K562 (cell line): ENCODE results near the gene COL15A1. TPM values are rescaled to one million over a fixed set of nuclear protein-coding genes. Genes with fewer than 3 reads are reported as not detected.

Source experiments
- ATAC-seq: fragments of 200-7000 bp; cut with Tn5 transposase; 3 replicates; pipeline ENCODE4 v1.9.1; 2020; ENCODE audit warnings: moderate library complexity
- BruUV-seq: library from RNA; stranded (reverse); fragments of 400-500 nt; replicated peaks from 2 replicates; lab custom pipeline; 2021; lab: Mats Ljungman, UMichigan
- CTCF ChIA-PET: fragments of 300-600 bp; formaldehyde crosslinking; extraction: SDS; loops from one replicate; lab custom pipeline; 2021; ENCODE audit warnings: low intra/inter-chr PET ratio; lab: Yijun Ruan, JAX
- POLR2A ChIA-PET: fragments of 300-600, 350-650 bp; sonication (Branson Sonifier 250); formaldehyde crosslinking; extraction: SDS; loops from one replicate; lab custom pipeline; 2021; ENCODE audit warnings: antibody characterized with exemption, inconsistent platforms; lab: Yijun Ruan, JAX
- DNase-seq, 4 experiments: peaks; one replicate each; pipeline versions ENCODE4 v3.0.0 to v3.0.0-alpha.2; 2011 to 2018; ENCODE audit warnings: low spot score in 3 of 4, mixed read lengths in 3 of 4; ENCODE audit errors: extremely low read depth in 1 of 4
- FAIRE-seq: peaks from 2 replicates; lab custom pipeline; 2011; peaks lifted over from hg19 to GRCh38; lab: Jason Lieb, UNC
- H2AFZ ChIP-seq: 2 replicates; pipeline ENCODE4 v1.6.0; 2011; ENCODE audit warnings: low read depth, low read length, control low read depth, inconsistent platforms
- H3K27ac ChIP-seq: fragments of 200-600 bp; 3 replicates; pipeline ENCODE4 v1.8.0; 2011; ENCODE audit warnings: low read depth, mild to moderate bottlenecking, control low read depth, inconsistent platforms, low read length, moderate library complexity, mixed read lengths; ENCODE audit errors: extremely low read depth
- H3K27me3 ChIP-seq, 2 experiments: fragments of 300-600 bp in 1 of 2; 2 replicates in 1 of 2; 3 replicates in 1 of 2; pipeline versions ENCODE4 v1.6.0 to v1.8.0; 2011; ENCODE audit warnings: inconsistent platforms in 2 of 2, low read length in 2 of 2, mild to moderate bottlenecking in 1 of 2, mixed read lengths in 1 of 2, moderate library complexity in 1 of 2; ENCODE audit not compliant: control insufficient read depth in 2 of 2, insufficient read depth in 2 of 2
- H3K36me3 ChIP-seq: fragments of 300-600 bp; 3 replicates; pipeline ENCODE4 v1.8.0; 2011; ENCODE audit warnings: mild to moderate bottlenecking, low read length, inconsistent platforms; ENCODE audit not compliant: control insufficient read depth, insufficient read depth
- H3K4me1 ChIP-seq, 2 experiments: fragments of 200-600 bp in 1 of 2; replicated peaks in 1 of 2; 2 replicates in 1 of 2; 3 replicates in 1 of 2; pipeline versions ENCODE4 v1.5.1 to v1.8.0; 2011; ENCODE audit warnings: inconsistent platforms in 2 of 2, low read length in 2 of 2, mild to moderate bottlenecking in 1 of 2, mixed read lengths in 1 of 2, moderate library complexity in 1 of 2; ENCODE audit not compliant: control insufficient read depth in 2 of 2, insufficient read depth in 2 of 2
- H3K4me2 ChIP-seq: 2 replicates; pipeline ENCODE4 v1.6.1; 2011; ENCODE audit warnings: low read length, control low read depth, inconsistent platforms, mixed read lengths; ENCODE audit not compliant: insufficient read depth
- H3K4me3 ChIP-seq: fragments of 200-600 bp; sonication (generic), shearing (Covaris generic); 2 replicates; pipeline ENCODE4 v1.5.1; 2016; ENCODE audit warnings: control low read depth, inconsistent platforms
- H3K79me2 ChIP-seq: fragments of 200-600 bp; 3 replicates; pipeline ENCODE4 v1.8.0; 2011; ENCODE audit warnings: low read length, inconsistent platforms; ENCODE audit not compliant: control insufficient read depth, insufficient read depth
- H3K9ac ChIP-seq, 2 experiments: 2 replicates each; pipeline versions ENCODE4 v1.6.0 to v1.6.1; 2011; ENCODE audit warnings: low read depth in 2 of 2, low read length in 2 of 2, control low read depth in 1 of 2, inconsistent platforms in 1 of 2, mild to moderate bottlenecking in 1 of 2, mixed read lengths in 1 of 2; ENCODE audit not compliant: insufficient read depth in 1 of 2
- H3K9me1 ChIP-seq: one replicate; pipeline ENCODE4 v1.6.0; 2011; ENCODE audit warnings: inconsistent platforms, mild to moderate bottlenecking, low read length, moderate library complexity; ENCODE audit not compliant: control insufficient read depth, insufficient read depth
- H3K9me3 ChIP-seq: replicated peaks from 2 replicates; pipeline ENCODE4 v1.5.1; 2011; ENCODE audit warnings: low read depth, low read length, inconsistent platforms; ENCODE audit not compliant: control insufficient read depth, insufficient read depth
- H4K20me1 ChIP-seq: replicated peaks from 2 replicates; pipeline ENCODE4 v1.6.1; 2011; ENCODE audit warnings: low read length, inconsistent platforms, mixed read lengths; ENCODE audit not compliant: control insufficient read depth, insufficient read depth
- BRD4 ChIP-seq: fragments of 200-600 bp; sonication (generic); IDR thresholded peaks from 2 replicates; pipeline ENCODE4 v1.6.1; 2017; ENCODE audit warnings: inconsistent platforms
- CHCHD3 ChIP-seq: fragments of 250-450 bp; sonication (Bioruptor Pico); IDR thresholded peaks from 2 replicates; pipeline ENCODE4 v2.1.2; 2022; ENCODE audit warnings: mild to moderate bottlenecking
- IRF2 ChIP-seq: sonication (generic); formaldehyde crosslinking; IDR thresholded peaks from 2 replicates; pipeline ENCODE4 v1.8.1; 2022; ENCODE audit warnings: mild to moderate bottlenecking, missing genetic modification reagents
- PCBP1 ChIP-seq: fragments of 200-400 bp; formaldehyde crosslinking; IDR thresholded peaks from 2 replicates; pipeline ENCODE4 v1.6.1; 2018; ENCODE audit warnings: mild to moderate bottlenecking, low read depth, low read length; ENCODE audit not compliant: poor library complexity, severe bottlenecking
- RNF219 ChIP-seq: fragments of 250-450 bp; sonication (Bioruptor Pico); IDR thresholded peaks from 2 replicates; pipeline ENCODE4 v1.5.0; 2022; ENCODE audit warnings: mild to moderate bottlenecking
- WGBS: fragments of 100-300 bp; shearing (Covaris generic); methylation state at CpG from one replicate; pipeline ENCODE4 v1.1.6; 2016; ENCODE audit warnings: low coverage, mixed read lengths; ENCODE audit not compliant: insufficient coverage; ENCODE audit errors: missing lambda C conversion rate; 5-methylcytosine and 5-hydroxymethylcytosine counted together
- in situ Hi-C: fragments of 300-500 bp; cut with MboI; formaldehyde crosslinking; loops from 4 replicates; pipeline ENCODE4 v1.15.0; 2018; ENCODE audit warnings: inconsistent platforms, mixed read lengths
- intact Hi-C: fragments of 100-400 bp; cut with micrococcal nuclease; formaldehyde crosslinking; loops from 2 replicates; pipeline ENCODE4 v1.14.2; 2022
- polyA plus RNA-seq, 8 experiments: library from polyadenylated mRNA; depleted of rRNA in 4 of 8; stranded (reverse) in 5 of 8; unstranded in 3 of 8; fragments of >200 nt; fragmentation: Nextera tagmentation in 2 of 8; fragmentation: Illumina TruSeq in 1 of 8; extraction: Ambion mirVana in 2 of 8; extraction: Trizol in 1 of 8; gene quantifications; 2 replicates each; pipeline versions ENCODE4 v1.2.1 to v1.2.3, GENCODE V29; 2011 to 2014; ENCODE audit warnings: inconsistent platforms in 1 of 8, missing spikeins in 1 of 8
- total RNA-seq, 7 experiments: library from RNA; depleted of rRNA in 6 of 7; stranded (reverse); fragments of >200 nt in 6 of 7; fragmentation: Illumina TruSeq in 2 of 7; extraction: Trizol in 2 of 7; gene quantifications; 2 replicates each; pipeline versions ENCODE4 v1.2.1 to v1.2.3, GENCODE V29; 2011 to 2021; ENCODE audit warnings: low replicate concordance in 1 of 7
- TF ChIP-seq, protein P1 (sequence below): sonication (generic); formaldehyde crosslinking; IDR thresholded peaks from 2 replicates; pipeline ENCODE4 v1.8.0; 2022; ENCODE audit warnings: mild to moderate bottlenecking, low read depth, missing genetic modification reagents
- TF ChIP-seq, protein P2 (sequence below), 2 experiments: fragments of 450-650 bp in 1 of 2; sonication (generic) in 1 of 2; formaldehyde crosslinking in 1 of 2; IDR thresholded peaks; 2 replicates each; pipeline versions ENCODE4 v1.7.1 to v1.9.0; 2016 to 2022; ENCODE audit warnings: inconsistent platforms in 1 of 2, mild to moderate bottlenecking in 1 of 2, missing genetic modification reagents in 1 of 2

Gene COL15A1
- total and polyA plus RNA-seq, 9 of the 15 experiments (the other 6 are each of a cell fraction or from before 2014, with no cell fraction given) = 0.46 to 5.1 (median 2.6) TPM

DNA sequence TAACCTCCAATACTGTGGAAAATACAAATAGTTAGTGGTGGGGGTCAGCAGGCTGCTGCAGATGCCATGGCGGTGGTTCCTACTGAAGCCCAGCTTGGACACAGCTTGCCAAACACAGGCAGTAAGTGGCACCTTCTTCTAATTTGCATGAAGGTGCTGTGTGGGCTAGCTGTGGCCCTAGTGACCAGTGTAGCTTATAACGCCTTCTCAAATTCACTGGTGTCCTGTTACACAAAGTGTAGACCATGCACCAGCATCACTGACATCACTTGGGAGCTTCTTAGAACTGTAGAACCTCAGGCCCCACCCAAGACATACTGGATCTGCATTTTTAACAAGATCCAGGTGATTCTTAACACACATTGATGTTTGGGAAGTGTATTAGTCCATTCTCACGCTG, 102.4 kb downstream of the COL15A1 start (continued):
- TF ChIP-seq, protein P1, sequence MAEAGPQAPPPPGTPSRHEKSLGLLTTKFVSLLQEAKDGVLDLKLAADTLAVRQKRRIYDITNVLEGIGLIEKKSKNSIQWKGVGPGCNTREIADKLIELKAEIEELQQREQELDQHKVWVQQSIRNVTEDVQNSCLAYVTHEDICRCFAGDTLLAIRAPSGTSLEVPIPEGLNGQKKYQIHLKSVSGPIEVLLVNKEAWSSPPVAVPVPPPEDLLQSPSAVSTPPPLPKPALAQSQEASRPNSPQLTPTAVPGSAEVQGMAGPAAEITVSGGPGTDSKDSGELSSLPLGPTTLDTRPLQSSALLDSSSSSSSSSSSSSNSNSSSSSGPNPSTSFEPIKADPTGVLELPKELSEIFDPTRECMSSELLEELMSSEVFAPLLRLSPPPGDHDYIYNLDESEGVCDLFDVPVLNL (CRISPR knock-in tag) = no peak
- no peak for TF ChIP-seq IRF2
- no peak for TF ChIP-seq BRD4
- TF ChIP-seq PCBP1 = no peak

DNA sequence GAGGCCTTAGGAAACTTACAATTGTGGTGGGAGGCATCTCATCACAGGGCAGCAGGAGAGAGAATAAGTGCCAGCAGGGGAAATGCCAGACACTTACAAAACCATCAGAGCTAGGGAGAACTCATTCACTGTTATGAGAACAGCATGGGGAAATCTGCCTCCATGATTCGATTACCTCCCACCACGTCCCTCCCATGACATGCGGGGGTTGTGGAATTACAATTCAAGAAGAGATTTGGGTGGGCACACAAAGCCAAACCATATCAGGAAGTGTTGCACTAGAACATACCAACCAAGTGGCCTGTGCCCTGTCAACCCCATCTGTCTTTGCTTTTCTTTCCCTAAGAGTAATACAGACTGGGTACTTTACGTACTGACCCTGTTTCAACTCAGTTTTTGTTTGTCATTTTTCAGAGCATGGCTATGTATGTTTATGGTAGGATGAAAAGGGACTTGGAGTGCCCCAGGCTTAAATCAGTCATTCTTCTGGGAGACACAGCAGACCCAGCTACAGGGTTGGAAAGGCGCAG, 102.9 kb downstream of the COL15A1 start:
- ChIA-PET POLR2A (interaction anchor here (0.6 to 1.8 kb wide), 4 partner anchors 9 to 60 kb away, joined by 3 to 5 read pairs (median 4); no protein-coding TSS in a partner anchor), CTCF (no interaction called here)
- intact Hi-C loops = no loop called here
- no peak overlapping the region; a peak in 1 of 4 replicates for H3K9ac ChIP-seq
- no TSS peak for BruUV-seq
- no peak overlapping the region for H3K4me2 ChIP-seq
- H3K9me3 ChIP-seq = peaks cover 2% of the 10 kb centered on the region; the same call in 1 of the 2 replicates
- H3K36me3 ChIP-seq = no peaks in the 10 kb centered on the region
- H3K27me3 ChIP-seq = no peaks in the 10 kb centered on the region
- FAIRE-seq (no peak), DNase-seq (no peak), ATAC-seq (no peak)
- peaks cover 14 to 23% of the 10 kb centered on the region in 2 experiments for H3K4me1 ChIP-seq
- H3K79me2 ChIP-seq = no peaks in the 10 kb centered on the region
- 73% methylated on average over 5 of the region's 5 CpGs for WGBS
- in situ Hi-C loops = no loop called here
- H3K4me3 ChIP-seq = no peak overlapping the region
- H3K27ac ChIP-seq = no peak overlapping the region
- no peaks in the 10 kb centered on the region for H3K9me1 ChIP-seq
- no peak overlapping the region for H2AFZ ChIP-seq
- no peaks in the 10 kb centered on the region for H4K20me1 ChIP-seq
- no peak for TF ChIP-seq RNF219 (CRISPR knock-in tag)
- TF ChIP-seq CHCHD3 (CRISPR knock-in tag) = no peak
- TF ChIP-seq, protein P2, sequence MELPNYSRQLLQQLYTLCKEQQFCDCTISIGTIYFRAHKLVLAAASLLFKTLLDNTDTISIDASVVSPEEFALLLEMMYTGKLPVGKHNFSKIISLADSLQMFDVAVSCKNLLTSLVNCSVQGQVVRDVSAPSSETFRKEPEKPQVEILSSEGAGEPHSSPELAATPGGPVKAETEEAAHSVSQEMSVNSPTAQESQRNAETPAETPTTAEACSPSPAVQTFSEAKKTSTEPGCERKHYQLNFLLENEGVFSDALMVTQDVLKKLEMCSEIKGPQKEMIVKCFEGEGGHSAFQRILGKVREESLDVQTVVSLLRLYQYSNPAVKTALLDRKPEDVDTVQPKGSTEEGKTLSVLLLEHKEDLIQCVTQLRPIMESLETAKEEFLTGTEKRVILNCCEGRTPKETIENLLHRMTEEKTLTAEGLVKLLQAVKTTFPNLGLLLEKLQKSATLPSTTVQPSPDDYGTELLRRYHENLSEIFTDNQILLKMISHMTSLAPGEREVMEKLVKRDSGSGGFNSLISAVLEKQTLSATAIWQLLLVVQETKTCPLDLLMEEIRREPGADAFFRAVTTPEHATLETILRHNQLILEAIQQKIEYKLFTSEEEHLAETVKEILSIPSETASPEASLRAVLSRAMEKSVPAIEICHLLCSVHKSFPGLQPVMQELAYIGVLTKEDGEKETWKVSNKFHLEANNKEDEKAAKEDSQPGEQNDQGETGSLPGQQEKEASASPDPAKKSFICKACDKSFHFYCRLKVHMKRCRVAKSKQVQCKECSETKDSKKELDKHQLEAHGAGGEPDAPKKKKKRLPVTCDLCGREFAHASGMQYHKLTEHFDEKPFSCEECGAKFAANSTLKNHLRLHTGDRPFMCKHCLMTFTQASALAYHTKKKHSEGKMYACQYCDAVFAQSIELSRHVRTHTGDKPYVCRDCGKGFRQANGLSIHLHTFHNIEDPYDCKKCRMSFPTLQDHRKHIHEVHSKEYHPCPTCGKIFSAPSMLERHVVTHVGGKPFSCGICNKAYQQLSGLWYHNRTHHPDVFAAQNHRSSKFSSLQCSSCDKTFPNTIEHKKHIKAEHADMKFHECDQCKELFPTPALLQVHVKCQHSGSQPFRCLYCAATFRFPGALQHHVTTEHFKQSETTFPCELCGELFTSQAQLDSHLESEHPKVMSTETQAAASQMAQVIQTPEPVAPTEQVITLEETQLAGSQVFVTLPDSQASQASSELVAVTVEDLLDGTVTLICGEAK (IDR thresholded peaks at IDR 0.05) = no peak
- TF ChIP-seq, protein P2 (CRISPR knock-in tag; IDR thresholded peaks at IDR 0.05) = no peak
